Measurements from ENCODE around the gene IKZF1. TPM values are rescaled to one million over a fixed set of nuclear protein-coding genes. Genes with fewer than 3 reads are reported as not detected.

IKZF1 gene
- total and polyA plus RNA-seq, 2 of the 4 experiments (the other 2 are of a cell fraction), result not detected

- dilution Hi-C loops (cut with HindIII; ENCODE audit: low sequenced_read_pairs, unreplicated experiment), result no loop called here
- CTCF ChIA-PET, result no interaction called here
- no peak overlapping the region for H3K18ac ChIP-seq (ENCODE audit: low read depth, low read length)
Measured at GRCh38 chr7:50376056-50376820, 71.7 kb downstream of the IKZF1 start.

More at GRCh38 chr7:50376056-50376820, 71.7 kb downstream of the IKZF1 start:
- BruUV-seq (replicated peaks), result no TSS peak
- H2BK15ac ChIP-seq (ENCODE audit: low read depth, low read length), result no peak overlapping the region
- H4K5ac ChIP-seq (ENCODE audit: low read depth, low read length), result no peak overlapping the region
- H3K36me3 ChIP-seq (ENCODE audit: control insufficient read depth, insufficient read depth, low read length), result no peaks in the 10 kb centered on the region
- DNase-seq (no peak), ATAC-seq (ENCODE audit: low read depth) (no peak)
- in situ Hi-C loops (cut with MboI; ENCODE audit: low sequenced_read_pairs), result no loop called here
- H3K27ac ChIP-seq (ENCODE audit: insufficient read depth, low read length), result no peak overlapping the region
- H2BK20ac ChIP-seq (ENCODE audit: low read depth, low read length), result no peak overlapping the region
- POLR2A ChIA-PET (ENCODE audit: unreplicated experiment), result no interaction called here
- H3K9me1 ChIP-seq (ENCODE audit: insufficient read depth, low read length), result no peaks in the 10 kb centered on the region
- no peak overlapping the region for H4K91ac ChIP-seq (ENCODE audit: insufficient read depth, low read depth, low read length)
- no peak overlapping the region for H3K9ac ChIP-seq (ENCODE audit: low read depth, low read length)
- H4K8ac ChIP-seq (ENCODE audit: low read depth in 2 of 2, low read length in 2 of 2), result no peak overlapping the region
- H4K20me1 ChIP-seq (ENCODE audit: insufficient read depth, low read length), result no peaks in the 10 kb centered on the region
- H3K4me1 ChIP-seq (ENCODE audit: control insufficient read depth, insufficient read depth, low read length), result no peaks in the 10 kb centered on the region
- H2AK9ac ChIP-seq (replicated peaks; ENCODE audit: low read depth, low read length, poor library complexity), result no peak overlapping the region
- no peak overlapping the region for H3K56ac ChIP-seq (ENCODE audit: extremely low read depth, insufficient read depth, low read length)
- no peak overlapping the region for H2AK5ac ChIP-seq (ENCODE audit: low read depth, low read length)
- TF ChIP-seq ELK1 (IDR thresholded peaks at IDR 0.05; ENCODE audit: borderline replicate concordance, low read depth, low read length), result no peak
- no peak for TF ChIP-seq BHLHE40 (IDR thresholded peaks at IDR 0.05; ENCODE audit: low read depth, low read length)
- no peak for TF ChIP-seq CEBPB (IDR thresholded peaks at IDR 0.05; ENCODE audit: low read depth, low read length)
- TF ChIP-seq RCOR1 (IDR thresholded peaks at IDR 0.05; ENCODE audit: insufficient replicate concordance, low read length), result no peak
- TF ChIP-seq NFE2L2 (IDR thresholded peaks at IDR 0.05; ENCODE audit: low read depth, low read length), result no peak
- TF ChIP-seq MXI1 (IDR thresholded peaks at IDR 0.05; ENCODE audit: borderline replicate concordance, low read depth, low read length), result no peak
- no peak for TF ChIP-seq SMC3 (IDR thresholded peaks at IDR 0.05; ENCODE audit: low read depth, low read length)
- TF ChIP-seq, protein P1, sequence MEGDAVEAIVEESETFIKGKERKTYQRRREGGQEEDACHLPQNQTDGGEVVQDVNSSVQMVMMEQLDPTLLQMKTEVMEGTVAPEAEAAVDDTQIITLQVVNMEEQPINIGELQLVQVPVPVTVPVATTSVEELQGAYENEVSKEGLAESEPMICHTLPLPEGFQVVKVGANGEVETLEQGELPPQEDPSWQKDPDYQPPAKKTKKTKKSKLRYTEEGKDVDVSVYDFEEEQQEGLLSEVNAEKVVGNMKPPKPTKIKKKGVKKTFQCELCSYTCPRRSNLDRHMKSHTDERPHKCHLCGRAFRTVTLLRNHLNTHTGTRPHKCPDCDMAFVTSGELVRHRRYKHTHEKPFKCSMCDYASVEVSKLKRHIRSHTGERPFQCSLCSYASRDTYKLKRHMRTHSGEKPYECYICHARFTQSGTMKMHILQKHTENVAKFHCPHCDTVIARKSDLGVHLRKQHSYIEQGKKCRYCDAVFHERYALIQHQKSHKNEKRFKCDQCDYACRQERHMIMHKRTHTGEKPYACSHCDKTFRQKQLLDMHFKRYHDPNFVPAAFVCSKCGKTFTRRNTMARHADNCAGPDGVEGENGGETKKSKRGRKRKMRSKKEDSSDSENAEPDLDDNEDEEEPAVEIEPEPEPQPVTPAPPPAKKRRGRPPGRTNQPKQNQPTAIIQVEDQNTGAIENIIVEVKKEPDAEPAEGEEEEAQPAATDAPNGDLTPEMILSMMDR (conservative IDR thresholded peaks at IDR 0.05; ENCODE audit: low read depth, low read length), result no peak
- TF ChIP-seq RFX5 (IDR thresholded peaks at IDR 0.05; ENCODE audit: low read depth, low read length), result no peak
- no peak for TF ChIP-seq CHD1 (IDR thresholded peaks at IDR 0.05; ENCODE audit: low read depth, low read length)
- TF ChIP-seq USF2 (IDR thresholded peaks at IDR 0.05; ENCODE audit: low read depth, low read length), result no peak
- no peak for TF ChIP-seq POLR2A (IDR thresholded peaks at IDR 0.05; ENCODE audit: low read depth, low read length)
- TF ChIP-seq MAZ (IDR thresholded peaks at IDR 0.05; ENCODE audit: borderline replicate concordance, low read depth, low read length), result no peak
- WGBS, 2 experiments (ENCODE audit: extremely low coverage in 2 of 2, insufficient read length in 1 of 2), result 91% methylated on average over 6 of the region's 15 CpGs; no CpG with 5 or more reads in 1 of the 2 experiments
- no peaks in the 10 kb centered on the region for H3K79me1 ChIP-seq (ENCODE audit: low read depth in 1 of 2, low read length in 2 of 2)
- no peak overlapping the region for H3K4ac ChIP-seq (ENCODE audit: low read depth, low read length)
- no peak overlapping the region for H3K23ac ChIP-seq (ENCODE audit: low read depth, low read length)
- no peak overlapping the region for H3K4me2 ChIP-seq (ENCODE audit: low read depth, low read length)
- intact Hi-C loops (cut with micrococcal nuclease), result no loop called here
- H3K27me3 ChIP-seq (ENCODE audit: control insufficient read depth, insufficient read depth, low read length), result no peaks in the 10 kb centered on the region; the same call in 1 of the 2 replicates
- no peak overlapping the region for H3K4me3 ChIP-seq (ENCODE audit: insufficient read depth, low read depth, low read length)
- H2BK5ac ChIP-seq (ENCODE audit: low read depth, low read length, poor library complexity, severe bottlenecking), result no peak overlapping the region
- no peaks in the 10 kb centered on the region for H3K9me3 ChIP-seq (ENCODE audit: control insufficient read depth, insufficient read depth, low read length)
- no peak overlapping the region for H2AFZ ChIP-seq (replicated peaks; ENCODE audit: low read length, poor library complexity)
- no peak overlapping the region for H2BK120ac ChIP-seq (ENCODE audit: low read depth, low read length)
- no peak overlapping the region for H3K14ac ChIP-seq (replicated peaks; ENCODE audit: low read depth, low read length)
